ENCODE measurements around the gene CACNA1G. TPM values are rescaled to one million over a fixed set of nuclear protein-coding genes. Genes with fewer than 3 reads are reported as not detected.

Gene CACNA1G
- total RNA-seq, 4 donors from 2014 or later: 0.11 to 0.38 (median 0.13) TPM; not detected in 1

DNA sequence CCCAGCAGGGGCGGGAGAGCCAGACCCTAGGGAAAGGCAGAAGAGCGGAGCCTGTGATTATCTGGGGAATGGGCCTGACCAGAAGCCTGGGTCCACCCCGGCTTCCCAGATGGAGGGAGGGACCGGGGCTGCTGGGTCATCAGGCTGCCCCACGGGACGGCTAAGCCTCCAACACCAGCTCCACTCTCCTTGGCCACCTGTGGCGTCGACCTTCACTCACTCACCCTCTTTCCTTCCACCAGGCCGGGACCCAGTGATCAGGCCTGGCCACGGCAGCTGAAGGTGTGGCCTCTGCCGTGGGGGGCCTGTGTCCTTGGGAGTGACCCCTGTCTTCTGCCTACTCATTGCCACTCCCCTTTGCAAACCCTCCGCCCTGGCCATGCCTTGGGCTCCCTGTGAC lies 51.8 kb downstream of the CACNA1G start:
- H3K9me3 ChIP-seq: no peaks in the 10 kb centered on the region
- intact Hi-C loops (cut with DNase I): no loop called here
- H3K27me3 ChIP-seq: peaks cover 0 to 44% (median 0%) of the 10 kb centered on the region in 4 donors
- H3K27ac ChIP-seq: no peak overlapping the region
- H3K4me3 ChIP-seq: no peak overlapping the region
- H3K36me3 ChIP-seq: no peaks in the 10 kb centered on the region
- no peak for DNase-seq
- TF ChIP-seq CTCF (IDR thresholded peaks at IDR 0.05) (no peak), POLR2A (IDR thresholded peaks at IDR 0.05) (no peak)
- WGBS, 2 donors: 91 to 95% methylated on average over 6 to 8 of the region's 12 CpGs
- peaks cover 4 to 26% (median 5%) of the 10 kb centered on the region in 3 donors for H3K4me1 ChIP-seq

DNA sequence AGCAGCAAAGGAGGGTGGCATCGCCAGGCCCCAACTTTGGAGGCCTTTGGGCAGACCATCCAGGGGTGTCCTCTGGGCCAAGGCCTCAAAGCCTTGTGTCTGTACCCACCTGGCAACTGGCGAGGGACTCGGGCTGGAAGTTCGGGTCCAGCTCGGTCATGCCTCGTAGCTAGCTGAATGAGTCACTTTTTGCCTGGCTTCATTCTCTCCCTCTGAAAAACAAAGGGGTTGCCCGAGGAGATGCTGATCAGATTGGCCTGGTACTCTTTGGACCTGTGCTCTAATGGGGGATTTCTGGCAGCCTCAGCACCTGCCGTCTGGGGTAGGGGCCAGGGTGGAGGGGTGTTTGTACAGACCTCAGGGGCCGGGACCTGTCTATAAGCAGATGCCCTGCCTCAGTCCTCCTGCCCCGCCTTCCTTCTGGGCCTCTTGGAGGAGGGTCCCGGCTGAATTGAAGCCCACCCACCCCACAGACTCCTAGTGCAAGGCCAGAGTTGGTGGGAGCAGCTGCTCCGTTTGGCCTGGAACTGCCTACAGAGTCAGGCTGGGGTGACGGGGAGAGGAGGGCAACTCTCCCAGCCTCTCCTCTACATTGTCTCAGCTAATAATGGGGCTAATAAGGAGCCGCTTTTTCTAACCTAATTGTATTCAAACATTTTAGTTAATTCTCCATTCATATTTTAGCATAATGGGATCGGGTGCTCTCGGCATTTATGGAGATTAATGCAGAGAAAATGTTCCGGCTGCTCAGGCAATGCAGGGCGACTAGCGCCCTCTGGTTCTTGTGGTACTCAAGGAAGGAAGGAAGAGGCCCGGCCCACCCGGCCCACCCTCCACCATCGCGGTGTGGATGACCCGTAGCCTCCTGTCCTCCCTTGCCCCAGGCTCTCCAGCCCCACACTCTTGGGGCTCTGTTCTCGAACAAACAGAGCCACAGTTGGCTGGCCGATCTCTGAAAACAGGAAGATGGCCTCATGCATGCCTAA lies 52.8 kb downstream of the CACNA1G start:
- DNase-seq: no peak
- Histone ChIP-seq H3K4me3 (no peak overlapping the region), H3K27ac (no peak overlapping the region), H3K27me3 (peaks cover 0 to 37% (median 0%) of the 10 kb centered on the region in 4 donors), H3K4me1 (peaks cover 4 to 26% (median 5%) of the 10 kb centered on the region in 3 donors), H3K9me3 (no peaks in the 10 kb centered on the region), H3K36me3 (no peaks in the 10 kb centered on the region)
- WGBS, 2 donors: 42 to 47% methylated on average over 8 to 14 of the region's 26 CpGs
- no peak for TF ChIP-seq POLR2A (IDR thresholded peaks at IDR 0.05)
- TF ChIP-seq CTCF (IDR thresholded peaks at IDR 0.05): no peak
- intact Hi-C loops (cut with DNase I): no loop called here

GRCh38 chr17:50614471-50615051 lies 54.0 kb downstream of the CACNA1G start:
- DNase-seq: no peak
- peaks cover 0 to 25% (median 0%) of the 10 kb centered on the region in 4 donors for H3K27me3 ChIP-seq
- whole genome bisulfite sequencing, 2 donors: 50 to 64% methylated on average over 1 to 9 of the region's 11 CpGs
- intact Hi-C loops (cut with DNase I): no loop called here
- H3K9me3 ChIP-seq: no peaks in the 10 kb centered on the region
- no peak for TF ChIP-seq POLR2A (IDR thresholded peaks at IDR 0.05)
- no peak for TF ChIP-seq CTCF (IDR thresholded peaks at IDR 0.05)
- H3K36me3 ChIP-seq: no peaks in the 10 kb centered on the region
- H3K4me3 ChIP-seq: no peak overlapping the region
- H3K4me1 ChIP-seq: peaks cover 4 to 23% (median 5%) of the 10 kb centered on the region in 3 donors
- H3K27ac ChIP-seq: no peak overlapping the region

GRCh38 chr17:50615828-50616227 lies 55.3 kb downstream of the CACNA1G start:
- Histone ChIP-seq H3K27ac (no peak overlapping the region), H3K27me3 (peaks cover 0 to 23% (median 0%) of the 10 kb centered on the region in 4 donors), H3K36me3 (no peaks in the 10 kb centered on the region), H3K4me1 (peaks cover 4 to 18% (median 5%) of the 10 kb centered on the region in 3 donors), H3K4me3 (no peak overlapping the region), H3K9me3 (no peaks in the 10 kb centered on the region)
- TF ChIP-seq POLR2A (IDR thresholded peaks at IDR 0.05) (no peak), CTCF (IDR thresholded peaks at IDR 0.05) (no peak)
- 53 to 68% methylated on average over 4 to 5 of the region's 7 CpGs for WGBS, 2 donors
- intact Hi-C loops (cut with DNase I): no loop called here
- DNase-seq: no peak

DNA sequence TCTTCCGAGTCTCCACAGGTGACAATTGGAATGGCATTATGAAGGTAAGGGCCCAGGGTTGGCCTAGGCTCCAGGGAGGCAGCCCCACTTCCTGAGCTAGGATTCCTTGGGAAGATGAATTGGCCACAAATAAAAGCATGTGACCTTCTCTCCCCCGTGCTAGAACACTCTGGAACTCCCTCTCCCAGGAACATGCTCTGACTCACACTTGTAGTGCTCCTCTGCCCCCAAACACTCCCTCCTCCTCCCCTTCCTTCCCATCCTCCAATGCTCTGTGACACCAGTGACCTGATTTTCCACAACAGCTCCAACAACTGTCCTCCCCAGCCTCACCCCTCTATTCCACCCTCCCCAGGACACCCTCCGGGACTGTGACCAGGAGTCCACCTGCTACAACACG lies 57.8 kb downstream of the CACNA1G start:
- peaks cover 0 to 29% (median 0%) of the 10 kb centered on the region in 4 donors for H3K27me3 ChIP-seq
- H3K4me1 ChIP-seq: peaks cover 1 to 9% (median 3%) of the 10 kb centered on the region in 3 donors
- DNase-seq: no peak
- WGBS, 2 donors: 59 to 69% methylated on average over 3 of the region's 4 CpGs
- H3K4me3 ChIP-seq: no peak overlapping the region
- TF ChIP-seq CTCF (IDR thresholded peaks at IDR 0.05) (no peak), POLR2A (IDR thresholded peaks at IDR 0.05) (no peak)
- no peaks in the 10 kb centered on the region for H3K9me3 ChIP-seq
- intact Hi-C loops (cut with DNase I): no loop called here
- H3K27ac ChIP-seq: no peak overlapping the region
- H3K36me3 ChIP-seq: no peaks in the 10 kb centered on the region

Data from esophagus squamous epithelium (tissue), 5 donors.